ENCODE results near the gene KCNK5.

- no peak for TF ChIP-seq POLR2A (IDR thresholded peaks at IDR 0.05; ENCODE audit: low read depth)
- TF ChIP-seq CTCF (IDR thresholded peaks at IDR 0.05), result no peak
- no peak for TF ChIP-seq POLR2AphosphoS5 (IDR thresholded peaks at IDR 0.05)
These were observed 51.0 kb downstream of the KCNK5 start for GRCh38 chr6:39178235-39178634.
